Measurements from ENCODE around the gene CTIF.

CTIF gene

DNA sequence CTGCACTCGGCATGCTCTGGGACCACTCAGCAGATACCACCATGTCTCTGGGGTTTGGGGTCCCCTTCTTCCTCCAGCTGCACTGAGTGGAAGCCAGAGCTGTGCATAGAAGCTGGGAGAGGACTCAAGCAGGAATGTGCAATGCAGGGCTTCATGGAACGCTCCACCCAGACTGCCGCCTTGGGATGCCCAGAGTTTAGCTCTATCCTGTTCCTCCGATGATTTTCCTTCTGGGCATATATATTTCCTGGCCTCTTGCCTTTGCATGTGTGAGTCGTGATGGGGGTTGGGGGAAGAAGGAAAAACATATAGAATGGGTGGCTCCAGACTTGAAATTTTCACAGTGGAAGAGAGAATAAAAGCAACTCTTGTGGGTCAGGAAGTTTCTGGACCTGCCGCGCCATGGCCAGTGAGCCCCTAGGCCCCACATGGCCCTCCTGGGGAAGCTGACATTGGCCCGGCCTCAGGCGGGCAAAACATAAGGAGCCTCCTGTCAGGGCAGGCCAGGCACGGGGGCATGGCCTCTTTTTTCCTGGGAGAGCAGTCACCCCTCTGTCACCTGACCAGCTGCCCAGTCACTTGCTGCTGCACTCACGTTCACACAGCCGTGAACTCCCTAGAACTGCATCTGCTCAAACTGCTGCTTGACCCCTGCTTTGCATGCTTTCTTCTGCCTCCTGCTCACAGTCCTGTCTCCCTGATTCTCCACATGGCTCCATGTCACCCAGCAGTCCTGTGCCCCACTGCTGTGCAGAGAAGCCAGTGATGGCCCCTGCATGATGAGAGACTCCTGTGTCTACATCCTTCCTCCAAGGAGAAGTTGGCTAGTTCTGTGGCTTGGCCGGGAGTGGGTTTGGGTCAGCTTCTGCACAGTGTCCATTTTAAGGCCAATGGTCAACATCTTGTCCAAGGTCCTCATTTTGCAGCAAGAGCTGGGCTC, 197.8 kb downstream of the CTIF start:
- DNase-seq: no peak

DNA sequence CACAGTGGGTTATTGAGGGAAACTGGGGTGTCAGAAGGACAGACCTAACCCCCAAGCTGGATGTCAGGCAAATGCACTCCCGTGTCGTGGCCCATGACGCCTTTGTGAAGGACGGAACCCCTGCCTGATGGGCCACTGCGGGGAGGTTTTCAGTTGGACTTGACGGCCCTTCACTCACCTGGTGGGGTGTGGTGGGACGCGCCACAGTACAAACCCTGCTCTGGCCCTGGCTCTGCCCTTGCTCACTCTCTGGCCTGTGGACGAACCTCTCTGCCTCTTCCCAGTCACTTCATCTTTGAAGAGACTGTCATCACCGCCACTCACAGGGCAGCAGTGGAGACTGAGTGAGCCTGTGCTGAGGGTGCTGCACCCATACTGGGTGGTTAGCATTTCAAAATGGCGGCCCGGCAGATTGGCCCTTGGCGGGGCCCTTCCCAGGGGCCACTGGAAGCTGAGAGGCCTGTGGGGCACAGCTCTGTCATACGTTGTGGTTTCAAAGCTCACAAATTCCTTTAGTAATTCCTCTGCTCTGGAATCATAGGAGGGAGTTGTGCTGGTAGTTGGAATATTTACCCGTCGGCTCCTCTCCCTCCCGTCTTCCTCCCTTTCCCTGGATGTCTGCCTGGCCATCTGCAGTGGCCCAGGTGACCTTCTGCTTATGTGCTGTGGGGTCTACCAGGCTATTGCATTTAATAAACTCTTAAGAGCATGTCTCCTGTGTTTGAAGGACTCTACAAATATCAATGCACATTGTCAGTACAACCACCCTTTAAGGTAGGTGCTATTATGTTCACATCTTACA, 200.6 kb downstream of the CTIF start:
- no peak for DNase-seq

DNA sequence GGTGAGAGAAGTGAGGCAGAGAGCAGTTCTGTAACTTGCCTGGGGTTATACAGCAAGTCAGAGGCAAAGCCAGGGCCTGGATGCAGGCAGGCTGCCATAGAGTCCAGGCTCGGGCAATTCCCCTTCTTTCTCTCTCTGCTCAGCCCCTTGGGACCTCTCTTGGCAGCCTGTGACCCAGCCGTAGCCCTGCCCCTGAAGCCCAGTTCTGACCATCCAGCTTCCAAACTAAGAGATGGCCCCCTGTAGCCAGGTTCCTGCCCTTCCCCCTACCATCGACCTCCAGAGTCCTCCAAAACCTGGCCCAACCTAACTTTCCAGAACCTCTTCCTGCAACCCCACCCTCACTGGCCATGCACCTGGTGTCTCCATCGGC, 201.2 kb downstream of the CTIF start:
- no peak for DNase-seq

DNA sequence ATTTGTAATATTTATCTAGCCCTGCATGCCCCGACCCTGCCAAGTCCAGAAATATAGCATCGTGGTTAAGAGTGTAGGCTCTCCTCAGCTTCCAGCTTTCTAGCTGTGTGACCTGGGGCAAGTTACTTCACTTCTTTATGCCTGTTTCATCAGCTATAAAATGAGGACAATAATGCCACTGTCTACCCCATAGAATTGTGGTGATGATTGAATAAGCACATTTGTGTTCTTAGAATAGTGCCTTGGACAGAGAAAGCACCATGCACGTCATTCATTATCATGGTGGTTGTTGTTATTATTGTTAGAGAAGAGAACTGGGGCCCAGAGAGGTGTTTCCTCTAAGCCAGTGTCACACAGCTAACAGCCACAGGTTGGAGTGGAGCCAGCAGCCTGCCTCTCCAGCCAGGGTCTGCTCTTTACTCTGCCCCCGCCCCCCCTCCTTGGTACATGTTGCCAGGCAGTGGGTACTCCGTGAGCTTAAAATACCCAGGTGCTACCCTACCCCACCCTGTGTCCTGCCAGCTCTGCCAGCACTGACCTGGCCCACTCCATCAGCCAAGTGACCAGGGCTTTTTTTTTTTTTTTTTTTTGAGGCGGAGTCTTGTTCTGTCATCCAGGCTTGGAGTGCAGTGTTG, 202.1 kb downstream of the CTIF start:
- DNase-seq: no peak

DNA sequence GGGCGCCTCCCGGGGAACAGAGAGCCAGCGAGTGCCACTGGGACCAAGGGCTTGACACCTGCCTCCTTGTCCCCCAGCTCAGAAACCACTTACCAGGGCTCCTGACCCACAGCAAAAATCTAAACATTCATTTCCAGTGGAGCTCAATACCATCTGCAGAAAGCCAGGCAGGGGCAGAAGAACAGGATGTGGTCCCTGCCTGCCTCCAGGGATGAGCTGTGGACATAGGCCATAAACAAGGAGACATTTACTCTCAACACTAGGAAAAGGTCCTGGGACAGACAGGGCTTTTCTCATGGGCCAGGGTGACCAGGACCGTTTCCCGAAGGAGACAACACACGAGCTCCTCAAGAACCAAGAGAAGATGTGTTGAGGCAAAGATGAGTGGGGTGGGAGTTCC, 203.0 kb downstream of the CTIF start:
- no peak for DNase-seq

DNA sequence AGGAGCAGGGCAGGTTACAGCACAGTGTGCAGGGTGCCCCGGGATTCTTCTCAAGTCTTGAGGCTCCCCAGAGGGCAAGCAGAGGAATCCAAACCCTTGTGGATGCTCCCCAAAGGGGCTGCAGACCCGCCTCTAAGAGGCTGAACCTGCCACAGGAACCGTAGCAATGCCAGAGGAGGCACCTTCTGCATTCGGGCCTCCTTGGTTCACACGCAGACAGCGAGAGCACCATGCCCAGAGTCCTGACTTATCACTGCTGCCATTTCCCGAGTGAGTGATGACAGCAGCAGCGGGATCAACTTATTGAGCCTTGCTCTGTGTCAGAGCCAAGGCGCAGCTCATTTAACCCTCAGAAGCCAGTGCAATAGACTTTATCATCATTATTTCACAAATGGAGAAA, 203.5 kb downstream of the CTIF start:
- no peak for DNase-seq

DNA sequence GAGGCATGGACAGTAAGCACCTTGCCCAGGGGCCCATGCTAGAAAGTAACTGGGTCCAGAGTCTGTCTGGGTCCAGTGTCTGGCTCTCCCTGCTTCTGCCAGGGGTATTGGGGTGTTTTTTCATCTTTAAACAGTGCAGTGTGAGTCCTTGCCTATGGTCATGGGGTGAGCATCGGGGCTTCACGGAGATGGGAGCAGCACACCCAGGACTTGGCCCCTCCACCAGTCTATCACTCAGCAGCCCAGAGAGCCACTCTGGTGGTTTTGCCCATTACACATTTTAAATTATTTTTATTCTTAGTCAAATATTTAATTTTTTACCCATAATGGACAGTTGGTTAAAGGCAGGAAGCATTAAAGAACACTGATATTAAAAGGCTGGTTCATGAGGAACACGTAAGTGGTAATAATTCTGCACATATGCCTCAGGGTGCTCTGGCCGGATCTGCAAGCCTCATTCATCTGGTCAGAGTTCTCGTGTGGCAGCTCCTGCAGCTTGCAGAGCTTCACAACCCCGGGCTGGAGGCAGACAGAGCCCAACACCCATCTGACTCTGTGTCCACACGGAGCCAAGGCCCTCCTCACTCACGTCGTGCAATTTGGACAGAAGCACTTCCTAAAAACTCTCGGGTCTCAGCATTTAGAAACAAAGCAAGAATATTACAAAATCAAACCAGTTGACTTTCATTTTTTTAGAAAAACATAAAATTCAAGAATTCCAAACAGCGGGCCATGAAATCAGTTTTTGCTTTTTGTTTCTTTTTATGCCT, 204.1 kb downstream of the CTIF start:
- no peak for DNase-seq

DNA sequence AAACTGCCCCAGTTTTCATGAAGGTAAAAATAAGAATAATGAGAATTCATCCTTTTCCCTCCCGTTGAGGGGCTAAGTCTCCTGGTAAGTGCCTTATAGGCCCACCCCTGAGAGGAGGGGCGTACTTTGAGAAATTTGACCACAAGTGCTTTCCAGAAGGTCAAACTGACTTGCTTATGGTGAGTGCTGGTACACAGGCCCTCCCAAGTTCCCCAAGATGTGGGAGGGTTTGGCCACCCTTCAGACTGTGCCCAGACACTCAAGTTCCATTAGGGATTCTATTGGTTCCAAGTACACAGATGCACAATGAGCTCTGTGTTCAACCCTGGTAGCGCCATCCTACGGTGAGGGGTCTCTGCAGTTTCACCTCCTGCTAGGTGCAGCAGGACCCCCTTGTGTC, 205.1 kb downstream of the CTIF start:
- DNase-seq: no peak

DNA sequence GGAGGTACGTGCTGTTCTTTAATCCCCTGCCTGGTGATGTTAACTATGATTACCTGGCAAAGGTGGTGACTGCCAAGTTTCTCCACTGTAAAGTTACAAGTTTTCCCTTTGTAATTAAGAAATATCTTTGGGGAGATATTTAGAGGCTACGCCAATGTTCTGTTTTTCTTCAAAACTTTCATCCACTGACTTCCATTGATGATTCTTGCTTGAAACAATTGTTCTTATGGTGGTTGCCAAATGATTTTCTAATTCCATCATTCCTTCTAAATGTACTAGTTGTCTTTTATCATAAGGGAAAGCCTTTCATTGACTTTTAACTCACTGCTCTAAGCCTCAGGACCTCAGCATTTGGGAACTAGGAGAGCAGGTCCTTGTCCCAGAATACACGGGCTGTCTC, 206.5 kb downstream of the CTIF start:
- DNase-seq: no peak

DNA sequence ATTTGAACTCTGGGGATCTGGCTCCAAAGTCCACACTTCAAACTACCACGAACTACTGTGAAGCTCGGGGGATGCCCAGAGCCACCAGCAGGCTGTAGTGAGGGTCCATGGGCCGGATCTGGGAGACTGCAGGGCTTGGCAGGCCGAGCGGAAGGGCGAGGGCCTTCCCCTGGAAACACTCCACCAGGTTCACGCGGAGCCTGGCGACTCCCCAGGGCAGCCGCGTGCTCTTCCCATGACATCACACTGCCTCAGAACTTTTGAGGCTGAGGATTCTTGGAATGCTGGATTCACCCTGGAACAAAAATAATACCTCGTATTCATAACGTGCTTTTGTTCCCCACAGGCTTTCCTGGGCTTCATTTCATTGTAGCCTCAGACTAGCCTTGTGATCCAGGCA, 210.9 kb downstream of the CTIF start:
- no peak for DNase-seq

DNA sequence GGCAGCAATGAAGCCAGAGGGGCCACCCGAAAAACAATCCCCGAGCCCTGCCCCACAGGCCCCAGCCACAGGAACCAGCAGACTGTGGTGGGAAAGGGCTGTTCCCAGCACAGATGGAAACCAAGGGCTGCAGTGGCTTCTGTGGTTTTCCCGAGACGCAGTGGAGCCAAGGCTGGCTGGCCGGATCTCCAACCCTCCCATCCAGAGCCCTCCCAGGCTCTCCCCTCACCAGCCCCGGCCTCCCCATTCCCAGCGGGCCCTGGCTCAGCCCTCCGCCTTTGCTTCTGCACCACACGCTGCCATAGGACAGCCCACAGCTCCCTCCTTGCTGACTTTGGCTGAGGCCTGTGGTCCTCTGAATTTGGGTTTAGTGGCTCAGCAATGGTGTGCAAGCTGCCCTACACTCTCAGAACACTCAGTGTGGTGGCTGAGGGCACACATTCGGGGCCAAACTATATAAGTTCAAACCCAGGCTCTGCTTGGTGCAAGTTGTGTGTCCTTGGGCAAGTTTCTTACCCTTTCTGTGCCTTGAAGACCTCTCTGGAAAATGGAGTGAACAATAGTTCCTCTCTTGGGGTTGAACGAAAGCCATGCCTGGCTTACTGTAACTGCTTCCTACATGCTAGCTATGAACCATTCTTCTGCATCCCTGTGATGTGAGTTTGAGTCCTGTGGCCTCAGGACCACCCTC, 211.8 kb downstream of the CTIF start:
- DNase-seq: no peak

DNA sequence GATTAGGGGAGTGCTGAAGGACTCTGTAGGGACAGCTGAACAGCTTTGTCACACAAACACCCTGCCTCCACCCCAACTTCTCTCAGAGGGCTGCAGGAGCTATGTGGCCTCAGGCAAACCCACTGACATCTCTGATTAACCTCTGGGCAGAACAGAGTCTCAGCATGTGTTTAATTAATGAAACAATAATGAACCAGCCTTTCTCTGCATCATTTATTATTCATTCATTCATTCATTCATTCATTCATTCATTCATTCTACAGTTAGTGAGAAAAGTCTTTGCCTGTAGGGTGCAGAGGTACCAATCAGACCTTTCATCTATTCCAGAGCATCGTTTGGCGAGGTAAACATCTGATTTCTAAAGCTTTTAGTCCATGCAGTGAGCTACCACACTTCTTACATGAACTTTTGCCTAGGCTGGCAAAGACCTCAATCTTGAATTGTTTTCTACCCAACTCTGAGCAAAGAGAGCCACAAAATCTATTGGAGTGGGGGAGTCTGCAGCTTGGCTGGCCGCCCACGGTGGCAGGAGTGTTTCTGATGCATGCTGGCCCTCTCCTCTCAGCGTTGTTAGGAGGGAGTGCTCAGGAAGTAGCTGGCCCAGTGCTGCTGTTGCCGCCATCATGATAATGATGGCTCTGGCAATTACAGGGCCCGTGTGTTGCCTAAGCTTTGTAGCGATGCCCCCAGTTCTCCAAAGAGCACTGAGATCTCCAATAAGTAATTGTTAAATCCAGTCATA, 213.1 kb downstream of the CTIF start:
- DNase-seq: no peak

DNA sequence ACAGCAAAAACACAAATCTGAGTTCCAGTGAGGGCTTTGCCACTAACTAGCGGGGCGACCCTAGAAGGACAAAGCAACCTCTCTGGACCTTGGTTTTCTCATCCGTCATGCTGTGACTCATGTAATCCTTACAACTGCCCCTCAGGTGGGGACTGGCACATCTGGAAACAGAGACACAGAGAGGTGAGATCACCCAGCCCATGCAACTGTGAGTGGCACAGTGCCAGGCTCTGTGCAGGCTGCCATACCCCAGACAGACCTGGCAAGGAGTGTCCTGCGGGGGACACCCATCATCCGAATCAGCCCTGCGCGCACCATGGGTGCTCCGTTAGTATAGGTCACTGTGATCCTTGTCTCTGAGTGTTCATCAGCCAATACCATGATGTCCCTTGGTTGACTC, 213.6 kb downstream of the CTIF start:
- no peak for DNase-seq

DNA sequence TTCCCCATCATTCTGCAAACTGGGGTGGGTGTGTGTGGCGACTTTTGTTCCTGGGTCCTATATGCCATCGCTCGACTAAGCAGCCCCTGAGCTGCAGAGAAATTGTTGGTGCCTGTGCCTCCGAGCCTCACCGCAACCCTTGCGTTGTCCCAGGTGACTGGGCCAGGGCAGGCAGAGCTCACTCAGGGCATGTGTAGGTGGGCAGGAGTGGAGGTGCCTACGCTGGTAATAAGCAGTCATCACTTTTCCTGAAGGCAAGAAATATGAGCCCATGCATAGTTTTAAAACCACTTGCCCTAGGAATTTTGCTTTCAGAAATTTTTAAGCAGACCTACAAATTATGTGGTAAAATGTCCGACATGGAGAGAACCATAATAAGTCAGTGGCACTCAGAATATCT, 214.1 kb downstream of the CTIF start:
- DNase-seq: no peak

DNA sequence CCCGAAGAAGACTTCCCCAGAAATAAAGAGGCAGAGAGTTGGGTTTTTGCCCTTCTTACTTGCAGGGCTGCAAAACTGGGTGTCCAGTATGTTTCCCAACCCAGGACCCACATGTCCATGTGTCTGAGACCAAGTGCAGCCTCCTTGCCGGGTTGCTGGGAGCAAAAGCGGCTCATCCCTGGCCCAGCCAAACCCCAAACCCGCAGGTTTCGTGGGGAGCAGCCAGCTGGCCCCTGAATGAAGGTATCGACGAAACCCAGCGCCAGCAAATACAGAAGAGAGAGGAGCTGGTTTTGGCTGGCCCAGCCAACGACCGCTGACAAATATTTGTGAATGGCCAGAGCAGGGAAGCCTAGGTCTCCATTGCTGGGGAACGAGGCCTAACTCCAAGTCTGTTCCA, 214.9 kb downstream of the CTIF start:
- no peak for DNase-seq

DNA sequence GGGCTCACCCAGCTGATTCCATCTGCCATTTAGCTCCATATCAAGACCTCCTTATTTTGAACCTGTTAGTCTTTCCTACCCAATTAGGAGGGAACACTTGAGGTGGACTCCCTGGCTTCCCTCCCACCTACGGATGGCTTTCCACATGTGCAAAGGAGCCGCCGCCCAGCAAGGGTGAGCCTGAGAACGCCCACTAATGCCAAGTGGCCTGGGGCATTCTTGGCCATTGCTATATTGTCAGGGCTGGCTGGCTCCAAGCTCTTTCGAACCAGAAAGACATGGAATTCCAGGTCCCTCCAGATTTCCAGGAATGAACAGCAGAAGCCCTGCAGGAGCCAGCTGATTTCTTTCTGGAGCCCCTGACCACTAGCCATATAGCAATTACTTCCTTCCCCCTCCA, 215.7 kb downstream of the CTIF start:
- DNase-seq: no peak

DNA sequence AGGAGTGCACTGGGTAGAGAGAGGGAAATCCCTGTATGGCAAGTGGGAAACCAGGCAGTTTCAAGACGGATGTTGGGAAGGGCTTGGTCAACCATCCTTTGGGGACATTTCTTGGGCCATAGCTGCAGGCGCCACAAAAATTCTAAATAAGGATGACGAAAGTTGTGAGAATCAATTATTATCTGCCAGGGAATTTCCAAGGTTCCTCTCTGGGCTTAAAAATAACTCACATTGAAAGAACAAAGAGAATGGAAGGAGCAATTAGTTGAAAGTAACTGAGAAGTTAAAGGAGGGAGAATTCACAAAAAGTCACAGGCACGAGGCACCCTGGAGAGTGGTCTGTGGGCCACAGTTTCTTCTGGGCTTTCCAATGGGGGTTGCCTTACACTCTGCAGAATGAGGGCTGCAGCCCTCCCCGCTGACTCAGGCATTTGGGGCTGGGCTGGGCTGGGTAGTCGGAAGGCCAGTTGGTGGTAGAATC, 216.2 kb downstream of the CTIF start:
- no peak for DNase-seq

DNA sequence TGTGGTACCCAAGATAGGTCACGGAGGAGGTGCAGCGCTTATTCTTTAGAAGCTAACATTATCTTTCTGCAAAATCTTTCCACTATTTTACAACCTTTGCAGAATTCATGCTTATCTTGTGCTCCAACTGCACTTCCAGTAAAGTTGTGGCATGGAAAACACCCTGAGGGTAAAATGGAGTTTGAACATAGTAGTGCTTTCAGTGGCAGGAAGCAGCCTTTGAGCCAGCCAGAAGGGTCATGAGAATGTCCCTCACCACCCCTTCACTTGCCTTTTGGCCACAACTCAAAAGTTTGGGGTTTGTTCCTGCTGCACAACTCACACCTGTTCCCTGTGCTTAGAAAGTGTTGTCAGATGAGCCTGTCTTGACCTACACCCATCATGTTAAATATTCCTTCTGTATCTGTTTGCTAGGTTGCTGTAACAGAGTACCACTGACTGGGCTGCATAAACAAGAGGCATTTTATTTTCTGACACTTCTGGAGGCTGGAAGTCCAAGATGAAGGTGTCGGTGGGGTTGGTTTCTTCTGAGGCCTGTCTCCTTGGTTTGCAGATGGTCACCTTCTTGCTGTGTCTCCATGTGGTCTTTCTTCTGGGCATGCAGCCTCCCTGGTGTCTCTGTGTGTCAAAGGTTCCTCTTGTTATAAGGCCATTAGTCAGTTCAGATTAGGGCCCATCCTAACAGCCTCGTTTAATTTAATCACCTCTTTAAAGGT, 217.8 kb downstream of the CTIF start:
- DNase-seq: no peak

DNA sequence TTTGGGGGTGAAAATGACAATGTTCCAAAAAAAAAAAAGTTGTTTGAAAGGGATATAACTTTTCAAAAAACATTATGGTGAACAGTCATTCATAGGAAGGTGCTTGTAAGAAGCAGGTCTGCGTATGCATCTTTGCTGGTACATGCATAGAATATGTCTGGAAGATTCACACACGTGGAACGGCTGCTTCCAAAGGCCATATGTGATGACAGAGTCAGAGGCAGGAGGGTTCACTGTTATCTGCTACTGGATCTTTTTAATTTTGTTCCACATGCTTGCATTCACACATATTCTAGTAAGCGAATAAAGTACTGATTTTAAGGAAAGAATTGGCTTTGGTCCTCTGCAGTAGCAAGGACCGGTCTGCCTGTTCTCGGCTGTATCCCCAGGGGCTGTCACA, 218.5 kb downstream of the CTIF start:
- no peak for DNase-seq

DNA sequence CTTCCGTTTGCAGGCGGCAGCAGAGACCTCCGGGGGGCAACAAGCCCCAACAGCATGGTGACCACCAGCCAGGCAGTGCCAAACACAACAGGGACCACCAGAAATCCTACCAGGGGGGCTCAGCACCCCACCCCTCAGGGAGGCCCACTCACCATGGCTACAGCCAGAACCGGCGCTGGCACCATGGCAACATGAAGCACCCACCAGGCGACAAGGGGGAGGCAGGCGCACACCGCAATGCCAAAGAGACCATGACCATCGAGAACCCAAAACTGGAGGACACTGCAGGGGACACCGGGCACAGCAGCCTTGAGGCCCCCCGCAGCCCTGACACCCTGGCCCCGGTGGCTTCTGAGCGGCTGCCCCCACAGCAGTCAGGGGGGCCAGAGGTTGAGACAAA, 219.1 kb downstream of the CTIF start:
- DNase-seq: no peak

DNA sequence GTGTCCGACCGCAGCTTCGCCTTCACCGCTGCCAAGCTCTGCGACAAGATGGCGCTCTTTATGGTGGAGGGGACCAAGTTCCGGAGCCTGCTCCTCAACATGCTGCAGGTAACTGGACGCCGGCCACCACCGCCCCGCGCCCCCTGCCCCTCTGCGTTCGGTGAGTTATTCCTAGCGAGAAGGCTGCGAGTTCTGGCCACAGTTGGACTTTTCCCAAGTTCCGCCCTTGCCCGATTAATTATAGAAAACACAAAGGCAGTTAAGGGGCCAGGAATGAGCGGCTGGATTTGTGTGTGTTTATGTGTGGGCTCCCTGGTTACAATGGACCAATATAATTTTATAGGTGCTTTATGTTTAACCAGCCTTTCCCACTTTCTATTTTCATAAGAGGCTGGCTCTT, 222.8 kb downstream of the CTIF start:
- no peak for DNase-seq

Measured in KG1 (cell line).